Body of pancreas (tissue), 4 donors: ENCODE data around the gene COA5. TPM values are rescaled to one million over a fixed set of nuclear protein-coding genes. Genes with fewer than 3 reads are reported as not detected.
"Not testable (repeated sequence)": the region's sequence is repeated elsewhere in the genome, so short reads cannot be mapped to it uniquely, and the experiment has no call there.

Source experiments
- ATAC-seq: fragments of 150-250 bp; one replicate; pipeline ENCODE4 v1.9.1; 2016
- DNase-seq, 4 donors: peaks; one replicate each; pipeline ENCODE4 v3.0.0-alpha.2; 2019
- H3K27ac ChIP-seq, 4 donors: fragments of 200-600 bp; sonication (generic); 1 replicate in 3 of 4; 2 replicates in 1 of 4; pipeline versions ENCODE4 v1.5.1 to v1.6.1; 2016 to 2019; ENCODE audit warnings: mild to moderate bottlenecking in 1 of 4, mixed read lengths in 1 of 4, moderate library complexity in 1 of 4
- H3K27me3 ChIP-seq, 2 donors: fragments of 200-600 bp; sonication (generic); one replicate each; pipeline ENCODE4 v1.6.0; 2016; ENCODE audit warnings: mild to moderate bottlenecking in 1 of 2
- H3K36me3 ChIP-seq, 2 donors: fragments of 200-600 bp; sonication (generic); replicated peaks in 1 of 2; 2 replicates each; pipeline ENCODE4 v1.5.1; 2016; ENCODE audit warnings: low read depth in 2 of 2; ENCODE audit not compliant: insufficient read depth in 1 of 2
- H3K4me1 ChIP-seq: fragments of 200-600 bp; sonication (generic); one replicate; pipeline ENCODE4 v1.6.0; 2016
- H3K4me3 ChIP-seq, 2 donors: fragments of 200-600 bp; sonication (generic); 1 replicate in 1 of 2; 2 replicates in 1 of 2; pipeline ENCODE4 v1.5.1; 2016 to 2019
- H3K9me3 ChIP-seq, 3 donors: fragments of 200-600 bp; sonication (generic); 1 replicate in 2 of 3; 2 replicates in 1 of 3; pipeline ENCODE4 v1.5.1; 2016
- POLR2A ChIP-seq, 3 donors: fragments of 450-650 bp; IDR thresholded peaks; one replicate each; pipeline ENCODE4 v1.6.1; 2016; ENCODE audit warnings: antibody characterized with exemption in 3 of 3, mild to moderate bottlenecking in 2 of 3
- WGBS, 2 donors: methylation state at CpG; one replicate each; pipeline ENCODE4 v1.1.5; 2017; 5-methylcytosine and 5-hydroxymethylcytosine counted together
- intact Hi-C: fragments of 100-400 bp; cut with DNase I; formaldehyde crosslinking; loops from one replicate; pipeline ENCODE4 v1.15.1; 2023
- total RNA-seq, 2 donors: library from RNA; depleted of rRNA; stranded (reverse); fragments of >200 nt; gene quantifications; one replicate each; pipeline ENCODE4 v1.1.0, GENCODE V29; 2016
- TF ChIP-seq, protein P1 (sequence below), 7 experiments: fragments of 450-650 bp in 4 of 7; fragments of 200-600 bp in 3 of 7; sonication (generic) in 3 of 7; IDR thresholded peaks; one replicate each; pipeline ENCODE4 v1.5.1; 2016 to 2019; ENCODE audit warnings: antibody characterized with exemption in 7 of 7

The COA5 gene
- total RNA-seq, 2 donors from 2014 or later = 20.1 to 39.2 TPM

DNA sequence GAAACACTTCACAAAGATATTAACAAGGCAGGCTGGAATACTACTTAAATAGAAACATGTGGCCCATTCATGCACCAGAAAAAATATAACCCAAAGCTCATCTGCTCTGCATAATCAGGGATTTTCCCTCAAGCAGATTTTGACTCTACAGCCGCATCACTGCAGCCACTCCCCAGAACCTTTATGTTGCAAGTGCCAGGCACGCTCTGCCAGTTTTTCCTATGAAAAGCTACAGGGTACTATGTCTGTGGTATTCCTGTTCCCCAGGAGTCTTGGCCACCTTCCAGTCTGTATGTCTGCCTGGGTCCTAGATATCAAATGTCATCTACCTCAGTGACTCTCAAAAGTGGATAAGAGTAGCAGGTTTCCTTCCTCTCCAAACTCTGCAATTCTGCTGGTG, 3.8 kb downstream of the COA5 start:
- 71 to 80% methylated on average over 2 of the region's 2 CpGs for WGBS, 2 donors
- ATAC-seq (no peak), DNase-seq (no peak)
- Histone ChIP-seq H3K36me3 (peaks cover 0 to 13% of the 10 kb centered on the region in 2 donors), H3K4me3 (no peak overlapping the region), H3K4me1 (peaks cover 20% of the 10 kb centered on the region), H3K9me3 (no peaks in the 10 kb centered on the region), H3K27me3 (no peaks in the 10 kb centered on the region), H3K27ac (no peak overlapping the region)
- TF ChIP-seq POLR2A (IDR thresholded peaks at IDR 0.05) = no peak
- TF ChIP-seq, protein P1, sequence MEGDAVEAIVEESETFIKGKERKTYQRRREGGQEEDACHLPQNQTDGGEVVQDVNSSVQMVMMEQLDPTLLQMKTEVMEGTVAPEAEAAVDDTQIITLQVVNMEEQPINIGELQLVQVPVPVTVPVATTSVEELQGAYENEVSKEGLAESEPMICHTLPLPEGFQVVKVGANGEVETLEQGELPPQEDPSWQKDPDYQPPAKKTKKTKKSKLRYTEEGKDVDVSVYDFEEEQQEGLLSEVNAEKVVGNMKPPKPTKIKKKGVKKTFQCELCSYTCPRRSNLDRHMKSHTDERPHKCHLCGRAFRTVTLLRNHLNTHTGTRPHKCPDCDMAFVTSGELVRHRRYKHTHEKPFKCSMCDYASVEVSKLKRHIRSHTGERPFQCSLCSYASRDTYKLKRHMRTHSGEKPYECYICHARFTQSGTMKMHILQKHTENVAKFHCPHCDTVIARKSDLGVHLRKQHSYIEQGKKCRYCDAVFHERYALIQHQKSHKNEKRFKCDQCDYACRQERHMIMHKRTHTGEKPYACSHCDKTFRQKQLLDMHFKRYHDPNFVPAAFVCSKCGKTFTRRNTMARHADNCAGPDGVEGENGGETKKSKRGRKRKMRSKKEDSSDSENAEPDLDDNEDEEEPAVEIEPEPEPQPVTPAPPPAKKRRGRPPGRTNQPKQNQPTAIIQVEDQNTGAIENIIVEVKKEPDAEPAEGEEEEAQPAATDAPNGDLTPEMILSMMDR (IDR thresholded peaks at IDR 0.05) = no peak
- intact Hi-C loops = no loop called here

DNA sequence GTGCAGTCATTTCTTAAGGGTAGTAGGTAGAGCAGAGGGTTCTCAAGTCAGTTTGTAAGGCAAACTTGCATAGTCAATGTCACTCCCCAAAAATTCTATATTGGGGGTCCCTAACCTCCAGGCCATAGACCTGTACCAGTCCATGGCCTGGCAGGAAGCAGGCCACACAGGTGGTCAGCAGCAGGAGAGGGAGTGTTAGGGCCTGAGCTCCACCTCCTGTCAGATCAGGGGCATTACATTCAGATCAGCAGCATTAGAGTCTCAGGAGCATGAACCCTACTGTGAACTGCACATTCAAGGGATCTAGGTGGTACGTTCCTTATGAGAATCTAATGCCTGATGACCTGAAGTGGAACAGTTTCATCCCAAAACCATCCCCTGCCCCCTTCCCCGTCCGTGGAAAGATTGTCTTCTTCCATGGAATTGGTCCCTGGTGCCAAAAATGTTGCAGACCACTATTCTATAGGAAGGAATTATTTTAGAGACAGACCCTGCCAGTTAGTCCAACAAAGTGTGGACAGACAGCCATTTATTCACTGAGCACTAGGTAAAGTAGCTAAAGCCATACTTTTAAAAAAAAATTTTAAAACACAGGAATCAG, 6.7 kb downstream of the COA5 start:
- Histone ChIP-seq H3K4me3 (no peak overlapping the region), H3K27me3 (no peaks in the 10 kb centered on the region), H3K36me3 (peaks cover 0 to 14% of the 10 kb centered on the region in 2 donors), H3K9me3 (no peaks in the 10 kb centered on the region), H3K27ac (no peak overlapping the region), H3K4me1 (peaks cover 7% of the 10 kb centered on the region)
- intact Hi-C loops = no loop called here
- 59 to 68% methylated on average over 3 of the region's 3 CpGs for WGBS, 2 donors
- DNase-seq (peak in 2 of 4 donors; percentile 25 to 31), ATAC-seq (peak; percentile 72)
- TF ChIP-seq, protein P1 (IDR thresholded peaks at IDR 0.05) = peak in 5 of 7 experiments; percentile 18 to 49 (median 40)
- TF ChIP-seq POLR2A (IDR thresholded peaks at IDR 0.05) = no peak

DNA sequence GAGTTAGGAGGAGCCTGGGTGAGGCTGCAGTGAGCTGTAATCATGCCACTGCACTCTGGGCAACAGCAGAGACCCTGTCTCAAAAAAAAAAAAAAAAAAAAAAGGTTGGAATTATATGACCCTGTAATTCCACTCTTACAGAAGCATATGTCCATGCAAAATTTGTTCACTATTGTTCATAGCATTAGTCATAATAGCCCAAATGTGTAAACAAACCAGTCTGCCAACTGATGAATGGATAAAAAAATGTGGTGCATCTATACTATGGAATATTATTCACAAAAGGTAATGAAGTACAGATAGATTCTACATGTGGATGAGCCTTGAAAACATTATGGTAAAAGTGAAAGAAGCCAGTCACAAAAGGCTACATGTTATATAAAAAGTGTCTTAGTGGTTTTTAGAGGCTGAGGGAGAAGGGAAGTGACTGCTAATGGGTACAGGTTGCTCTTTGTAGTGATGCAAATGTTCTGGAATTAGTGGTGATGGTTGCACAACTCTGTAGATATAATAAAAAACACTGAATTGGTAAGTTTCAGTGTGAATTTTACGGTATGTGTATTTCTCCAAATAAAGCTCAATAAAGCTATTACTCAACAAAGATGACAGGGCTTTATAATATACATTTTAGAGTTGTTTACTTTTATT, 9.4 kb downstream of the COA5 start:
- Histone ChIP-seq H3K4me3 (no peak overlapping the region), H3K9me3 (no peaks in the 10 kb centered on the region), H3K27ac (no peak overlapping the region), H3K4me1 (no peaks in the 10 kb centered on the region), H3K36me3 (peaks cover 0 to 14% of the 10 kb centered on the region in 2 donors), H3K27me3 (no peaks in the 10 kb centered on the region)
- DNase-seq (no peak), ATAC-seq (no peak)
- intact Hi-C loops = no loop called here
- 90 to 95% methylated on average over 1 of the region's 1 CpG for WGBS, 2 donors
- no peak for TF ChIP-seq POLR2A (IDR thresholded peaks at IDR 0.05)
- TF ChIP-seq, protein P1 (IDR thresholded peaks at IDR 0.05) = no peak

DNA sequence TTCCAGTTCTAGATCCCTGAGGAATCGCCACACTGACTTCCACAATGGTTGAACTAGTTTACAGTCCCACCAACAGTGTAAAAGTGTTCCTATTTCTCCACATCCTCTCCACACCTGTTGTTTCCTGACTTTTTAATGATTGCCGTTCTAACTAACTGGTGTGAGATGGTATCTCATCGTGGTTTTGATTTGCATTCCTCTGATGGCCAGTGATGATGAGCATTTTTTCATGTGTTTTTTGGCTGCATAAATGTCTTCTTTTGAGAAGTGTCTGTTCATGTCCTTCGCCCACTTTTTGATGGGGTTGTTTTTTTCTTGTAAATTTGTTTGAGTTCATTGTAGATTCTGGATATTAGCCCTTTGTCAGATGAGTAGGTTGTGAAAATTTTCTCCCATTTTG, 13.6 kb downstream of the COA5 start:
- DNase-seq, H3K27me3 ChIP-seq, intact Hi-C loops, H3K9me3 ChIP-seq, ATAC-seq, H3K4me1 ChIP-seq, H3K4me3 ChIP-seq, H3K36me3 ChIP-seq, H3K27ac ChIP-seq: not testable (repeated sequence)
- 81 to 97% methylated on average over 4 of the region's 4 CpGs for WGBS, 2 donors

DNA sequence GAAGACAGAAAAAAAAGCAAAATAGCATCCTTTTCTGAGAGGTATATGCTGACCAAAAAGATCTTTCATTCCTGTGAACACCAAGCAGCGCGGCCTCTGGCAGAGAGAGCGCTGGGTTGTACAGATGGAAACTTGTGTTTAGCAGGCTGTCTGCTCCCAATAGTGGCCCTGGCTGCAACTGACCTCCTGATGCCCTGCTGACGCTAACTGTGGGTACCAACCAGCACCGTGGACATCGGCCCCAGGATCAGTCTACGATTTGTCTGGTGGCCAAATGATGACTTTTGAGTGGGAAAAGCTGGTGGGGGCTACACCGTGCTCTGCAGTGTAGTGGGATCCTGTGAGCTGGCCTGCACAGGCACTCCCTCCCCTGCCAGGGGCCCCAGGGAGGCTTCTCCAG, 15.7 kb downstream of the COA5 start:
- no peak for TF ChIP-seq POLR2A (IDR thresholded peaks at IDR 0.05)
- TF ChIP-seq, protein P1 (IDR thresholded peaks at IDR 0.05) = no peak
- WGBS, 2 donors = 93 to 97% methylated on average over 8 of the region's 8 CpGs
- Histone ChIP-seq H3K27ac (no peak overlapping the region), H3K36me3 (no peaks in the 10 kb centered on the region), H3K27me3 (no peaks in the 10 kb centered on the region), H3K4me3 (no peak overlapping the region), H3K9me3 (no peaks in the 10 kb centered on the region), H3K4me1 (no peaks in the 10 kb centered on the region)
- intact Hi-C loops = no loop called here
- DNase-seq (no peak), ATAC-seq (no peak)
